HCT116 (cell line): ENCODE results near the gene ACSS3. TPM values are rescaled to one million over a fixed set of nuclear protein-coding genes. Genes with fewer than 3 reads are reported as not detected.

Source experiments
- ATAC-seq: fragments of 200-7000 bp; cut with Tn5 transposase; 2 replicates; pipeline ENCODE4 v1.9.1; 2020; ENCODE audit warnings: mild to moderate bottlenecking, moderate library complexity
- BruUV-seq: library from RNA; stranded (reverse); fragments of 400-500 nt; replicated peaks from 2 replicates; lab custom pipeline; 2021; lab: Mats Ljungman, UMichigan
- CTCF ChIA-PET: fragments of 300-600 bp; sonication (Branson Sonifier 250); formaldehyde crosslinking; loops from one replicate; lab custom pipeline; 2021; ENCODE audit warnings: antibody characterized with exemption; lab: Charles Lee
- POLR2A ChIA-PET: fragments of 300-600, 350-600 bp; sonication (Branson Sonifier 250); formaldehyde crosslinking; loops from one replicate; lab custom pipeline; 2021; ENCODE audit warnings: antibody characterized with exemption; lab: Charles Lee
- RAD21 ChIA-PET, 2 experiments: fragments of 300-600 bp; sonication (Branson Sonifier 250); formaldehyde crosslinking; loops; one replicate each; lab custom pipeline; 2023; ENCODE audit warnings: low total read pairs in 2 of 2; ENCODE audit not compliant: uncharacterized antibody in 2 of 2, unreplicated experiment in 2 of 2, low non-redundant PET in 1 of 2; lab: Charles Lee
- DNase-seq: peaks from one replicate; pipeline ENCODE4 v3.0.0-alpha.2; 2010; ENCODE audit warnings: low read depth, low spot score
- H2AFZ ChIP-seq: fragments of 200-600 bp; shearing (Covaris generic), sonication (generic); 2 replicates; pipeline ENCODE4 v1.6.1; 2017; ENCODE audit warnings: low read depth, mixed run types, mixed read lengths, antibody characterized with exemption, low read length; ENCODE audit not compliant: poor library complexity, severe bottlenecking
- H3K27ac ChIP-seq: 2 replicates; pipeline ENCODE4 v1.5.1; 2012; ENCODE audit warnings: low read depth, low read length
- H3K27me3 ChIP-seq: fragments of 200-600 bp; sonication (generic); 2 replicates; pipeline ENCODE4 v1.6.1; 2016; ENCODE audit warnings: mixed run types, low read length, mixed read lengths; ENCODE audit not compliant: insufficient read depth
- H3K36me3 ChIP-seq, 2 experiments: fragments of 200-500 bp in 1 of 2; fragments of 200-600 bp in 1 of 2; sonication (Bioruptor generic) in 1 of 2; sonication (generic) in 1 of 2; 2 replicates each; pipeline versions ENCODE4 v1.5.1 to v1.6.1; 2014 to 2016; ENCODE audit warnings: low read length in 2 of 2, inconsistent platforms in 1 of 2, mixed read lengths in 1 of 2, mixed run types in 1 of 2; ENCODE audit not compliant: insufficient read depth in 2 of 2, control insufficient read depth in 1 of 2
- H3K4me1 ChIP-seq, 2 experiments: fragments of 200-600 bp in 1 of 2; sonication (generic) in 1 of 2; 2 replicates each; pipeline versions ENCODE4 v1.5.1 to v1.6.1; 2012 to 2017; ENCODE audit warnings: low read length in 2 of 2, inconsistent platforms in 1 of 2, mild to moderate bottlenecking in 1 of 2, mixed read lengths in 1 of 2, mixed run types in 1 of 2, moderate library complexity in 1 of 2; ENCODE audit not compliant: insufficient read depth in 2 of 2, control insufficient read depth in 1 of 2
- H3K4me2 ChIP-seq: fragments of 200-600 bp; sonication (generic); 2 replicates; pipeline ENCODE4 v1.6.1; 2017; ENCODE audit warnings: mixed run types, low read length, mixed read lengths
- H3K4me3 ChIP-seq, 2 experiments: fragments of 200-600 bp in 1 of 2; sonication (generic) in 1 of 2; replicated peaks in 1 of 2; 2 replicates each; pipeline ENCODE4 v1.5.1; 2011 to 2016; ENCODE audit warnings: low read length in 2 of 2, control low read depth in 1 of 2, low read depth in 1 of 2, mild to moderate bottlenecking in 1 of 2, mixed read lengths in 1 of 2, mixed run types in 1 of 2
- H3K79me2 ChIP-seq: fragments of 200-600 bp; sonication (generic); 2 replicates; pipeline ENCODE4 v1.6.1; 2017; ENCODE audit warnings: mild to moderate bottlenecking, mixed run types, low read length, moderate library complexity, mixed read lengths; ENCODE audit not compliant: insufficient read depth
- H3K9ac ChIP-seq: fragments of 200-600 bp; sonication (generic); 2 replicates; pipeline ENCODE4 v1.6.1; 2016; ENCODE audit warnings: low read length, mixed read lengths
- H3K9me2 ChIP-seq: fragments of 200-600 bp; sonication (generic), shearing (Covaris generic); 2 replicates; pipeline ENCODE4 v1.6.1; 2017; ENCODE audit warnings: mixed run types, mild to moderate bottlenecking, moderate library complexity; ENCODE audit not compliant: insufficient read depth
- H3K9me3 ChIP-seq, 2 experiments: fragments of 200-500 bp in 1 of 2; fragments of 200-600 bp in 1 of 2; sonication (Bioruptor generic) in 1 of 2; sonication (generic) in 1 of 2; 2 replicates each; pipeline ENCODE4 v1.6.1; 2014 to 2017; ENCODE audit warnings: low read length in 2 of 2, mixed read lengths in 2 of 2, inconsistent platforms in 1 of 2, low read depth in 1 of 2, mild to moderate bottlenecking in 1 of 2, mixed run types in 1 of 2, moderate library complexity in 1 of 2; ENCODE audit not compliant: control insufficient read depth in 1 of 2, insufficient read depth in 1 of 2
- H4K20me1 ChIP-seq: fragments of 200-600 bp; sonication (generic), shearing (Covaris generic); 2 replicates; pipeline ENCODE4 v1.6.1; 2017; ENCODE audit warnings: mixed run types, mild to moderate bottlenecking, moderate library complexity; ENCODE audit not compliant: insufficient read depth
- ATF3 ChIP-seq: IDR thresholded peaks from 2 replicates; pipeline ENCODE4 v1.6.1; 2012
- CEBPB ChIP-seq: IDR thresholded peaks from 2 replicates; pipeline ENCODE4 v1.6.1; 2012; ENCODE audit warnings: low read depth
- CTCF ChIP-seq, 3 experiments: fragments of 200-600 bp in 1 of 3; sonication (generic) in 1 of 3; IDR thresholded peaks in 2 of 3; conservative IDR thresholded peaks in 1 of 3; 2 replicates each; pipeline ENCODE4 v1.5.1; 2012 to 2017; ENCODE audit warnings: low read depth in 2 of 3, low read length in 2 of 3, antibody characterized with exemption in 1 of 3, borderline replicate concordance in 1 of 3, control low read depth in 1 of 3, mild to moderate bottlenecking in 1 of 3, mixed read lengths in 1 of 3, mixed run types in 1 of 3, moderate library complexity in 1 of 3; ENCODE audit not compliant: insufficient read depth in 1 of 3
- ELF1 ChIP-seq: IDR thresholded peaks from 2 replicates; pipeline ENCODE4 v1.6.1; 2012; ENCODE audit warnings: low read depth, borderline replicate concordance
- MAX ChIP-seq: IDR thresholded peaks from 2 replicates; pipeline ENCODE4 v1.6.1; 2012
- POLR2AphosphoS5 ChIP-seq: IDR thresholded peaks from 2 replicates; pipeline ENCODE4 v1.6.1; 2011; ENCODE audit warnings: mild to moderate bottlenecking, low read depth, low read length, moderate library complexity
- RAD21 ChIP-seq: IDR thresholded peaks from 2 replicates; pipeline ENCODE4 v1.6.1; 2012; ENCODE audit warnings: low read depth, mild to moderate bottlenecking
- SIN3A ChIP-seq: IDR thresholded peaks from 2 replicates; pipeline ENCODE4 v1.6.1; 2012; ENCODE audit warnings: low read depth
- SP1 ChIP-seq: IDR thresholded peaks from 2 replicates; pipeline ENCODE4 v1.6.1; 2012; ENCODE audit warnings: low read depth
- SRF ChIP-seq: IDR thresholded peaks from 2 replicates; pipeline ENCODE4 v1.6.1; 2012; ENCODE audit warnings: low read depth
- TCF7L2 ChIP-seq: IDR thresholded peaks from 2 replicates; pipeline ENCODE4 v1.7.0; 2011; ENCODE audit warnings: borderline replicate concordance, inconsistent platforms; ENCODE audit not compliant: insufficient read depth, insufficient read length; ENCODE audit errors: extremely low read depth
- YY1 ChIP-seq: IDR thresholded peaks from 2 replicates; pipeline ENCODE4 v1.6.1; 2011; ENCODE audit warnings: low read length, low read depth, moderate library complexity, mild to moderate bottlenecking; ENCODE audit not compliant: insufficient replicate concordance; ENCODE audit errors: extremely low read depth
- ZBTB33 ChIP-seq: IDR thresholded peaks from 2 replicates; pipeline ENCODE4 v1.6.1; 2011; ENCODE audit warnings: mild to moderate bottlenecking, low read length, moderate library complexity; ENCODE audit not compliant: insufficient replicate concordance; ENCODE audit errors: extremely low read depth
- intact Hi-C: fragments of 100-400 bp; cut with micrococcal nuclease; formaldehyde crosslinking; loops from 2 replicates; pipeline ENCODE4 v1.10.0; 2022
- total RNA-seq: library from RNA; stranded (reverse); gene quantifications from one replicate; pipeline ENCODE4 v1.2.1, GENCODE V29; 2021; ENCODE audit not compliant: unreplicated experiment

The ACSS3 gene
- total RNA-seq, 1 experiment from 2014 or later = 0.30 TPM

- DNase-seq (no peak), ATAC-seq (no peak)
- no peak overlapping the region for H2AFZ ChIP-seq
- TF ChIP-seq POLR2AphosphoS5 (no peak), CEBPB (no peak), SRF (no peak), SIN3A (no peak), ZBTB33 (no peak), MAX (no peak), ELF1 (no peak), YY1 (no peak), TCF7L2 (no peak), RAD21 (no peak), ATF3 (no peak), SP1 (no peak), CTCF (IDR thresholded peaks at IDR 0.05 in 2 of 3, conservative IDR thresholded peaks at IDR 0.05 in 1 of 3; ENCODE audit: borderline replicate concordance in 1 of 3, insufficient read depth in 1 of 3, low read depth in 2 of 3, low read length in 2 of 3) (no peak)
- TF ChIP-seq, all 23 proteins: peak for 0
- Histone ChIP-seq H3K9me2 (no peaks in the 10 kb centered on the region), H3K27ac (no peak overlapping the region), H3K4me3 (no peak overlapping the region), H3K4me1 (no peaks in the 10 kb centered on the region), H3K9ac (no peak overlapping the region), H3K79me2 (no peaks in the 10 kb centered on the region), H3K4me2 (no peak overlapping the region), H3K9me3 (no peaks in the 10 kb centered on the region), H3K27me3 (no peaks in the 10 kb centered on the region), H4K20me1 (no peaks in the 10 kb centered on the region), H3K36me3 (no peaks in the 10 kb centered on the region)
- ChIA-PET RAD21 (no interaction called here), POLR2A (no interaction called here), CTCF (no interaction called here)
- intact Hi-C loops = no loop called here
- no TSS peak for BruUV-seq
These were observed 58.6 kb downstream of the ACSS3 start for GRCh38 chr12:81136519-81136918.
